ENCODE measurements around the gene SDR39U1. TPM values are rescaled to one million over a fixed set of nuclear protein-coding genes. Genes with fewer than 3 reads are reported as not detected.

The SDR39U1 gene
- total and polyA plus RNA-seq, 2 experiments from 2014 or later, result 34.1 to 99.7 TPM

DNA sequence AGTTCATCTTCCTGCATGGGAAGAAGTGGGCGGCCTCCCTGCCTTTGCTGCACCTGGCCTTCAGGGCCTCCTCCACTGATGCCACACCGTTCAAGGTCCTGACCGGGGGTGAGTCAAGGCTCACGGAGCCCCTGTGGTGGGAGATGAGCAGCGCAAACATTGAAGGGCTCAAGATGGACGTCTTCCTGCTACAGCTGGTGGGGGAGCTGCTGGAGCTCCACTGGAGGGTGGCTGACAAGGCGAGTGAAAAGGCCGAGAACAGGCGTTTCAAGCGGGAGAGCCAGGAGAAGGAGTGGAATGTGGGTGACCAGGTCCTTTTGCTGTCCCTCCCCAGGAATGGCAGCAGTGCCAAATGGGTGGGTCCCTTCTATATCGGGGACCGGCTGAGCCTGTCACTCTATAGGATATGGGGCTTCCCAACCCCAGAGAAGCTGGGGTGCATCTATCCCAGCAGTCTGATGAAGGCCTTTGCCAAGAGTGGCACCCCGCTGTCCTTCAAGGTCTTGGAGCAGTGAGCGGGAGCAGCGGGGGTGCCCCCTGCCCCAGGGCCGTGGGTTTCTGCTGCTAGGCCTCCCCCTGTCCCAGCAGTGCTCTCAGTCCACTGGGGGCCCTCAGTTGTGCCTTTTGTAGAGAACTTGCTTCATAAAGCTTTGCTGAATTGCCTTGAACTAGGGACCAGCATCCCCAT, 25.5 kb downstream of the SDR39U1 start:
- TF ChIP-seq, protein P1, sequence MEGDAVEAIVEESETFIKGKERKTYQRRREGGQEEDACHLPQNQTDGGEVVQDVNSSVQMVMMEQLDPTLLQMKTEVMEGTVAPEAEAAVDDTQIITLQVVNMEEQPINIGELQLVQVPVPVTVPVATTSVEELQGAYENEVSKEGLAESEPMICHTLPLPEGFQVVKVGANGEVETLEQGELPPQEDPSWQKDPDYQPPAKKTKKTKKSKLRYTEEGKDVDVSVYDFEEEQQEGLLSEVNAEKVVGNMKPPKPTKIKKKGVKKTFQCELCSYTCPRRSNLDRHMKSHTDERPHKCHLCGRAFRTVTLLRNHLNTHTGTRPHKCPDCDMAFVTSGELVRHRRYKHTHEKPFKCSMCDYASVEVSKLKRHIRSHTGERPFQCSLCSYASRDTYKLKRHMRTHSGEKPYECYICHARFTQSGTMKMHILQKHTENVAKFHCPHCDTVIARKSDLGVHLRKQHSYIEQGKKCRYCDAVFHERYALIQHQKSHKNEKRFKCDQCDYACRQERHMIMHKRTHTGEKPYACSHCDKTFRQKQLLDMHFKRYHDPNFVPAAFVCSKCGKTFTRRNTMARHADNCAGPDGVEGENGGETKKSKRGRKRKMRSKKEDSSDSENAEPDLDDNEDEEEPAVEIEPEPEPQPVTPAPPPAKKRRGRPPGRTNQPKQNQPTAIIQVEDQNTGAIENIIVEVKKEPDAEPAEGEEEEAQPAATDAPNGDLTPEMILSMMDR (IDR thresholded peaks at IDR 0.05; ENCODE audit: poor library complexity), result no peak
- TF ChIP-seq EZH2 (IDR thresholded peaks at IDR 0.05; ENCODE audit: borderline replicate concordance) (no peak), EZH2phosphoT487 (IDR thresholded peaks at IDR 0.05; ENCODE audit: low read depth, severe bottlenecking, unreplicated experiment) (no peak)
- H3K4me2 ChIP-seq, result no peak overlapping the region
- 92% methylated on average over 16 of the region's 16 CpGs for WGBS (ENCODE audit: low lambda C conversion rate, missing lambda C conversion rate)
- no peaks in the 10 kb centered on the region for H3K79me2 ChIP-seq
- H2AFZ ChIP-seq, result no peak overlapping the region
- no peaks in the 10 kb centered on the region for H3K27me3 ChIP-seq
- H4K20me1 ChIP-seq (ENCODE audit: insufficient read depth, poor library complexity, severe bottlenecking), result no peaks in the 10 kb centered on the region
- H3K36me3 ChIP-seq (replicated peaks; ENCODE audit: insufficient read depth, low read depth), result no peaks in the 10 kb centered on the region
- DNase-seq (ENCODE audit: low spot score), result no peak
- no peaks in the 10 kb centered on the region for H3K9me3 ChIP-seq (ENCODE audit: low read depth)
- no peaks in the 10 kb centered on the region for H3K9me2 ChIP-seq (replicated peaks; ENCODE audit: insufficient read depth)
- H3K4me1 ChIP-seq (ENCODE audit: insufficient read depth), result no peaks in the 10 kb centered on the region
- H3K4me3 ChIP-seq, result no peak overlapping the region
- H3K27ac ChIP-seq, result no peak overlapping the region

DNA sequence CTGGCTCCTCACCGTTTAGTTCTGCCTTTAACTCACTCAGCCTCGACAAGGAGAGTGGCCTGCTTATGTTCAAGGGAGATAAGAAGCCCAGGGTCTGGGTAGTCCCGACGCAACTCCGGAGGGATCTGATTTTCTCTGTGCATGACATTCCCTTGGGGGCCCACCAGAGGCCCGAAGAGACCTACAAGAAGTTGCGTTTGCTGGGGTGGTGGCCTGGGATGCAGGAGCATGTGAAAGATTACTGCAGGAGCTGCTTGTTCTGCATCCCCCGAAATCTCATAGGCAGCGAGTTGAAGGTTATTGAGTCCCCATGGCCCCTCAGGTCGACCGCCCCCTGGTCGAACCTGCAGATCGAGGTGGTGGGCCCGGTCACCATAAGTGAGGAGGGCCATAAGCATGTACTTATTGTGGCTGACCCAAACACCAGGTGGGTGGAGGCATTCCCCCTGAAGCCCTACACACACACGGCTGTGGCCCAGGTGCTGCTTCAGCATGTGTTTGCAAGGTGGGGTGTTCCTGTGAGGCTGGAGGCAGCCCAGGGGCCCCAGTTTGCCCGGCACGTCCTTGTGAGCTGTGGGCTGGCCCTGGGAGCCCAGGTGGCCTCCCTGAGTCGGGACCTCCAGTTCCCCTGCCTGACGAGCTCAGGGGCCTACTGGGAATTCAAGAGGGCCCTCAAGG, 26.2 kb downstream of the SDR39U1 start:
- Histone ChIP-seq H3K9me3 (ENCODE audit: low read depth) (no peaks in the 10 kb centered on the region), H3K4me2 (no peak overlapping the region), H3K79me2 (no peaks in the 10 kb centered on the region), H3K9me2 (replicated peaks; ENCODE audit: insufficient read depth) (no peaks in the 10 kb centered on the region), H3K4me3 (no peak overlapping the region), H3K27me3 (no peaks in the 10 kb centered on the region), H2AFZ (no peak overlapping the region), H3K36me3 (replicated peaks; ENCODE audit: insufficient read depth, low read depth) (no peaks in the 10 kb centered on the region), H3K4me1 (ENCODE audit: insufficient read depth) (no peaks in the 10 kb centered on the region), H4K20me1 (ENCODE audit: insufficient read depth, poor library complexity, severe bottlenecking) (no peaks in the 10 kb centered on the region), H3K27ac (no peak overlapping the region)
- 86% methylated on average over 19 of the region's 19 CpGs for WGBS (ENCODE audit: low lambda C conversion rate, missing lambda C conversion rate)
- DNase-seq (ENCODE audit: low spot score), result no peak
- TF ChIP-seq EZH2 (IDR thresholded peaks at IDR 0.05; ENCODE audit: borderline replicate concordance), result no peak
- TF ChIP-seq EZH2phosphoT487 (IDR thresholded peaks at IDR 0.05; ENCODE audit: low read depth, severe bottlenecking, unreplicated experiment), result no peak
- TF ChIP-seq, protein P1 (IDR thresholded peaks at IDR 0.05; ENCODE audit: poor library complexity), result no peak

DNA sequence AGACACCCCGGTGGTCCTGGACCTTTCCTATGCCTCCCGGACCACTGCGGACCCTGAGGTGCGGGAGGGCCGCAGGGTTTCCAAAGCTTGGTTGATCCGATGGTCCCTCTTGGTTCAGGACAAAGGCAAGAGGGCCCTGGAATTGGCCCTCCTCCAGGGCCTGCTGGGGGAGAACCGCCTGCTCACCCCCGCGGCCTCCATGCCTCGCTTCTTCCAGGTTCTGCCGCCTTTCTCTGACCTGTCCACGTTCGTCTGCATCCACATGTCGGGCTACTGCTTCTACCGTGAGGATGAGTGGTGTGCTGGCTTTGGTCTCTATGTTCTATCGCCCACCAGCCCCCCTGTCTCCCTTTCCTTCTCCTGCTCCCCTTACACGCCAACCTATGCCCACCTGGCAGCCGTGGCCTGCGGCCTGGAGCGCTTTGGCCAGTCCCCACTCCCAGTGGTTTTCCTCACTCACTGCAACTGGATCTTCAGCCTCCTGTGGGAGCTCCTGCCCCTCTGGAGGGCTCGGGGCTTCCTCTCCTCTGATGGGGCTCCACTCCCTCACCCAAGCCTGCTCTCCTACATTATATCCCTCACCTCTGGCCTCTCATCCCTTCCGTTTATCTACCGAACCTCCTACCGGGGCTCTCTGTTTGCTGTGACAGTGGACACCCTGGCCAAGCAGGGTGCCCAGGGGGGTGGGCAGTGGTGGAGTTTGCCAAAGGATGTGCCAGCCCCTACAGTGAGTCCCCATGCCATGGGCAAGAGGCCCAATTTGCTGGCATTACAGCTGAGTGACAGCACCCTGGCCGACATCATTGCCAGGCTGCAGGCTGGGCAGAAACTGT, 26.9 kb downstream of the SDR39U1 start:
- no peaks in the 10 kb centered on the region for H3K9me3 ChIP-seq (ENCODE audit: low read depth)
- no peak for DNase-seq (ENCODE audit: low spot score)
- H2AFZ ChIP-seq, result no peak overlapping the region
- no peaks in the 10 kb centered on the region for H3K27me3 ChIP-seq
- no peaks in the 10 kb centered on the region for H3K4me1 ChIP-seq (ENCODE audit: insufficient read depth)
- no peaks in the 10 kb centered on the region for H3K9me2 ChIP-seq (replicated peaks; ENCODE audit: insufficient read depth)
- no peak for TF ChIP-seq EZH2 (IDR thresholded peaks at IDR 0.05; ENCODE audit: borderline replicate concordance)
- TF ChIP-seq, protein P1 (IDR thresholded peaks at IDR 0.05; ENCODE audit: poor library complexity), result no peak
- 94% methylated on average over 25 of the region's 25 CpGs for WGBS (ENCODE audit: low lambda C conversion rate, missing lambda C conversion rate)
- H3K27ac ChIP-seq, result no peak overlapping the region
- no peak overlapping the region for H3K4me3 ChIP-seq
- H3K36me3 ChIP-seq (replicated peaks; ENCODE audit: insufficient read depth, low read depth), result no peaks in the 10 kb centered on the region
- no peaks in the 10 kb centered on the region for H4K20me1 ChIP-seq (ENCODE audit: insufficient read depth, poor library complexity, severe bottlenecking)
- no peaks in the 10 kb centered on the region for H3K79me2 ChIP-seq
- H3K4me2 ChIP-seq, result no peak overlapping the region

Data from hepatocyte (in vitro differentiated cells).